WTC11 (cell line): ENCODE data around the gene ACSS2. TPM values are rescaled to one million over a fixed set of nuclear protein-coding genes. Genes with fewer than 3 reads are reported as not detected.

Experiments
- ATAC-seq: fragments of 200-7000 bp; cut with Tn5 transposase; 2 replicates; pipeline ENCODE4 v1.10.0; 2021; ENCODE audit warnings: mild to moderate bottlenecking, moderate library complexity
- CTCF ChIA-PET: fragments of 300-600 bp; sonication (Branson Sonifier 250); formaldehyde crosslinking; loops from one replicate; lab custom pipeline; 2021; ENCODE audit warnings: antibody characterized with exemption; lab: Charles Lee
- POLR2A ChIA-PET: fragments of 350-600 bp; sonication (Branson Sonifier 250); formaldehyde crosslinking; loops from one replicate; lab custom pipeline; 2021; ENCODE audit warnings: antibody characterized with exemption; lab: Charles Lee
- DNase-seq: peaks from one replicate; pipeline ENCODE4 v3.0.0; 2021; ENCODE audit warnings: low spot score
- H3K27ac Mint-ChIP-seq: 2 replicates; pipeline ENCODE4 v1.8.0; 2021; ENCODE audit warnings: mixed read lengths
- H3K27me3 Mint-ChIP-seq: 2 replicates; pipeline ENCODE4 v1.8.0; 2021; ENCODE audit warnings: low read depth, mild to moderate bottlenecking, moderate library complexity, mixed read lengths
- H3K36me3 Mint-ChIP-seq: 2 replicates; pipeline ENCODE4 v1.8.0; 2021; ENCODE audit warnings: mixed read lengths
- H3K4me1 Mint-ChIP-seq: 2 replicates; pipeline ENCODE4 v1.8.0; 2022; ENCODE audit warnings: mixed read lengths
- H3K4me3 Mint-ChIP-seq: 2 replicates; pipeline ENCODE4 v1.8.0; 2021; ENCODE audit warnings: mild to moderate bottlenecking, moderate library complexity, mixed read lengths
- H3K9me3 Mint-ChIP-seq: 2 replicates; pipeline ENCODE4 v1.8.0; 2021; ENCODE audit warnings: mixed read lengths
- CREM ChIP-seq: sonication (generic); formaldehyde crosslinking; IDR thresholded peaks from 2 replicates; pipeline ENCODE4 v1.8.1; 2022; ENCODE audit warnings: mild to moderate bottlenecking, missing genetic modification reagents, moderate library complexity
- E2F4 ChIP-seq: sonication (generic); formaldehyde crosslinking; IDR thresholded peaks from 2 replicates; pipeline ENCODE4 v1.8.1; 2022; ENCODE audit warnings: low read depth, mild to moderate bottlenecking, moderate library complexity, missing genetic modification reagents, borderline replicate concordance
- ELF4 ChIP-seq: sonication (generic); formaldehyde crosslinking; IDR thresholded peaks from 2 replicates; pipeline ENCODE4 v1.8.1; 2022; ENCODE audit warnings: low read depth, mild to moderate bottlenecking, moderate library complexity, missing genetic modification reagents
- FOXP1 ChIP-seq: sonication (generic); formaldehyde crosslinking; IDR thresholded peaks from 2 replicates; pipeline ENCODE4 v1.8.0; 2022; ENCODE audit warnings: missing genetic modification reagents, mild to moderate bottlenecking, moderate library complexity, borderline replicate concordance
- GTF2I ChIP-seq: fragments of 250-450 bp; sonication (Bioruptor Pico); conservative IDR thresholded peaks from 2 replicates; pipeline ENCODE4 v1.4.0; 2021; ENCODE audit warnings: mild to moderate bottlenecking
- JAZF1 ChIP-seq: fragments of 250-450 bp; sonication (Bioruptor Pico); IDR thresholded peaks from 2 replicates; pipeline ENCODE4 v1.9.0; 2021; ENCODE audit warnings: moderate library complexity, mild to moderate bottlenecking, inconsistent platforms
- MXD4 ChIP-seq: fragments of 250-450 bp; sonication (Bioruptor Pico); IDR thresholded peaks from 2 replicates; pipeline ENCODE4 v1.8.0; 2021; ENCODE audit warnings: mild to moderate bottlenecking, moderate library complexity, borderline replicate concordance
- NFATC4 ChIP-seq: fragments of 250-450 bp; sonication (Bioruptor Pico); IDR thresholded peaks from 2 replicates; pipeline ENCODE4 v1.9.0; 2021; ENCODE audit warnings: mild to moderate bottlenecking
- SMAD4 ChIP-seq: sonication (generic); formaldehyde crosslinking; IDR thresholded peaks from 2 replicates; pipeline ENCODE4 v1.8.0; 2022; ENCODE audit warnings: mild to moderate bottlenecking, missing genetic modification reagents
- TCF7 ChIP-seq: sonication (generic); formaldehyde crosslinking; IDR thresholded peaks from 2 replicates; pipeline ENCODE4 v1.8.0; 2022; ENCODE audit warnings: mild to moderate bottlenecking, low read depth, missing genetic modification reagents, moderate library complexity
- TEAD4 ChIP-seq: sonication (generic); formaldehyde crosslinking; IDR thresholded peaks from 2 replicates; pipeline ENCODE4 v1.8.0; 2022; ENCODE audit warnings: mild to moderate bottlenecking, missing genetic modification reagents
- USF2 ChIP-seq: sonication (generic); formaldehyde crosslinking; IDR thresholded peaks from 2 replicates; pipeline ENCODE4 v1.8.1; 2023; ENCODE audit warnings: mild to moderate bottlenecking, missing genetic modification reagents, moderate library complexity
- ZNF138 ChIP-seq: sonication (generic); formaldehyde crosslinking; conservative IDR thresholded peaks from 2 replicates; pipeline ENCODE4 v1.8.1; 2022; ENCODE audit warnings: mild to moderate bottlenecking, moderate library complexity, missing genetic modification reagents
- ZNF263 ChIP-seq: sonication (generic); formaldehyde crosslinking; IDR thresholded peaks from 2 replicates; pipeline ENCODE4 v1.8.1; 2022; ENCODE audit warnings: low read depth, mild to moderate bottlenecking, moderate library complexity, missing genetic modification reagents
- ZNF416 ChIP-seq: fragments of 250-450 bp; sonication (Bioruptor Pico); IDR thresholded peaks from 2 replicates; pipeline ENCODE4 v1.9.0; 2021; ENCODE audit warnings: mild to moderate bottlenecking, inconsistent platforms
- ZNF532 ChIP-seq: fragments of 250-450 bp; sonication (Bioruptor Pico); IDR thresholded peaks from 2 replicates; pipeline ENCODE4 v1.9.0; 2021; ENCODE audit warnings: mild to moderate bottlenecking, borderline replicate concordance
- ZNF671 ChIP-seq: fragments of 250-450 bp; sonication (Bioruptor Pico); IDR thresholded peaks from 2 replicates; pipeline ENCODE4 v1.8.0; 2021; ENCODE audit warnings: mild to moderate bottlenecking
- total RNA-seq: library from RNA; stranded (reverse); gene quantifications from 3 replicates; pipeline ENCODE4 v1.2.3, GENCODE V29; 2021
- TF ChIP-seq, protein P1 (sequence below): sonication (generic); formaldehyde crosslinking; conservative IDR thresholded peaks from 2 replicates; pipeline ENCODE4 v1.8.1; 2023; ENCODE audit warnings: mild to moderate bottlenecking, low read depth, missing genetic modification reagents, moderate library complexity
- TF ChIP-seq, protein P2 (sequence below): sonication (generic); formaldehyde crosslinking; IDR thresholded peaks from 2 replicates; pipeline ENCODE4 v1.8.0; 2022; ENCODE audit warnings: mild to moderate bottlenecking, missing genetic modification reagents

Gene ACSS2
- total RNA-seq, 1 experiment from 2014 or later, result 28.9 TPM

GRCh38 chr20:34864216-34864615, 12.2 kb upstream of the ACSS2 start (continued):
- TF ChIP-seq MXD4, result no peak

- DNase-seq (no peak), ATAC-seq (no peak)
- peaks cover 39% of the 10 kb centered on the region for H3K4me1 Mint-ChIP-seq
- H3K4me3 Mint-ChIP-seq, result peak overlapping the region; percentile 86
- POLR2A ChIA-PET, result no interaction called here
- peaks cover 24% of the 10 kb centered on the region for H3K27me3 Mint-ChIP-seq
- CTCF ChIA-PET, result interaction anchor here (5.7 to 7.7 kb wide), 2 partner anchors 85 to 129 kb away, joined by 103 to 152 read pairs; partner anchors contain the start of genes GSS and MYH7B
- no peaks in the 10 kb centered on the region for H3K9me3 Mint-ChIP-seq
- no peaks in the 10 kb centered on the region for H3K36me3 Mint-ChIP-seq
- H3K27ac Mint-ChIP-seq, result no peak overlapping the region
- TF ChIP-seq ZNF532 (CRISPR knock-in tag) (no peak), USF2 (CRISPR knock-in tag) (no peak), SMAD4 (CRISPR knock-in tag) (no peak), GTF2I (CRISPR knock-in tag) (no peak), JAZF1 (CRISPR knock-in tag) (no peak), MXD4 (no peak), CREM (CRISPR knock-in tag) (no peak), ZNF671 (CRISPR knock-in tag) (no peak), ELF4 (CRISPR knock-in tag) (no peak), ZNF263 (CRISPR knock-in tag) (no peak), NFATC4 (CRISPR knock-in tag) (no peak), TCF7 (no peak), ZNF416 (CRISPR knock-in tag) (no peak), TEAD4 (no peak), FOXP1 (CRISPR knock-in tag) (no peak), E2F4 (CRISPR knock-in tag) (no peak), ZNF138 (CRISPR knock-in tag) (no peak)
- TF ChIP-seq, protein P1, sequence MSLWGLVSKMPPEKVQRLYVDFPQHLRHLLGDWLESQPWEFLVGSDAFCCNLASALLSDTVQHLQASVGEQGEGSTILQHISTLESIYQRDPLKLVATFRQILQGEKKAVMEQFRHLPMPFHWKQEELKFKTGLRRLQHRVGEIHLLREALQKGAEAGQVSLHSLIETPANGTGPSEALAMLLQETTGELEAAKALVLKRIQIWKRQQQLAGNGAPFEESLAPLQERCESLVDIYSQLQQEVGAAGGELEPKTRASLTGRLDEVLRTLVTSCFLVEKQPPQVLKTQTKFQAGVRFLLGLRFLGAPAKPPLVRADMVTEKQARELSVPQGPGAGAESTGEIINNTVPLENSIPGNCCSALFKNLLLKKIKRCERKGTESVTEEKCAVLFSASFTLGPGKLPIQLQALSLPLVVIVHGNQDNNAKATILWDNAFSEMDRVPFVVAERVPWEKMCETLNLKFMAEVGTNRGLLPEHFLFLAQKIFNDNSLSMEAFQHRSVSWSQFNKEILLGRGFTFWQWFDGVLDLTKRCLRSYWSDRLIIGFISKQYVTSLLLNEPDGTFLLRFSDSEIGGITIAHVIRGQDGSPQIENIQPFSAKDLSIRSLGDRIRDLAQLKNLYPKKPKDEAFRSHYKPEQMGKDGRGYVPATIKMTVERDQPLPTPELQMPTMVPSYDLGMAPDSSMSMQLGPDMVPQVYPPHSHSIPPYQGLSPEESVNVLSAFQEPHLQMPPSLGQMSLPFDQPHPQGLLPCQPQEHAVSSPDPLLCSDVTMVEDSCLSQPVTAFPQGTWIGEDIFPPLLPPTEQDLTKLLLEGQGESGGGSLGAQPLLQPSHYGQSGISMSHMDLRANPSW (CRISPR knock-in tag), result no peak
- TF ChIP-seq, protein P2, sequence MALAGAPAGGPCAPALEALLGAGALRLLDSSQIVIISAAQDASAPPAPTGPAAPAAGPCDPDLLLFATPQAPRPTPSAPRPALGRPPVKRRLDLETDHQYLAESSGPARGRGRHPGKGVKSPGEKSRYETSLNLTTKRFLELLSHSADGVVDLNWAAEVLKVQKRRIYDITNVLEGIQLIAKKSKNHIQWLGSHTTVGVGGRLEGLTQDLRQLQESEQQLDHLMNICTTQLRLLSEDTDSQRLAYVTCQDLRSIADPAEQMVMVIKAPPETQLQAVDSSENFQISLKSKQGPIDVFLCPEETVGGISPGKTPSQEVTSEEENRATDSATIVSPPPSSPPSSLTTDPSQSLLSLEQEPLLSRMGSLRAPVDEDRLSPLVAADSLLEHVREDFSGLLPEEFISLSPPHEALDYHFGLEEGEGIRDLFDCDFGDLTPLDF (CRISPR knock-in tag), result no peak
- TF ChIP-seq, all 79 proteins: peak for 0
Measured at GRCh38 chr20:34871320-34871926, 5.0 kb upstream of the ACSS2 start.
